PFSK-1 (cell line): Measurements from ENCODE around the gene SLC25A24.

Experiments used
- FOXP2 ChIP-seq: optimal IDR thresholded peaks from 2 replicates; pipeline ENCODE3; 2011; ENCODE audit warnings: borderline replicate concordance, control low read depth, inconsistent platforms; ENCODE audit not compliant: insufficient read depth; ENCODE audit errors: extremely low read length, extremely low read depth
- POLR2AphosphoS5 ChIP-seq: IDR thresholded peaks from 2 replicates; pipeline ENCODE4 v1.6.1; 2012; ENCODE audit warnings: low read depth, mild to moderate bottlenecking, control low read depth, low read length, moderate library complexity
- SIN3A ChIP-seq: IDR thresholded peaks from 2 replicates; pipeline ENCODE4 v1.6.1; 2012; ENCODE audit warnings: mild to moderate bottlenecking, low read length, moderate library complexity, borderline replicate concordance; ENCODE audit not compliant: insufficient read depth
- TAF1 ChIP-seq: IDR thresholded peaks from 2 replicates; pipeline ENCODE4 v1.6.1; 2012; ENCODE audit warnings: low read length, control low read depth, borderline replicate concordance; ENCODE audit not compliant: insufficient read depth
- TF ChIP-seq, protein P1 (sequence below), 2 experiments: IDR thresholded peaks; 2 replicates each; pipeline versions ENCODE4 v1.6.1 to v1.8.0; 2011 to 2012; ENCODE audit warnings: low read depth in 2 of 2, low read length in 2 of 2, control low read depth in 1 of 2, inconsistent platforms in 1 of 2, mild to moderate bottlenecking in 1 of 2, moderate library complexity in 1 of 2; ENCODE audit not compliant: insufficient read depth in 1 of 2

Gene SLC25A24

DNA sequence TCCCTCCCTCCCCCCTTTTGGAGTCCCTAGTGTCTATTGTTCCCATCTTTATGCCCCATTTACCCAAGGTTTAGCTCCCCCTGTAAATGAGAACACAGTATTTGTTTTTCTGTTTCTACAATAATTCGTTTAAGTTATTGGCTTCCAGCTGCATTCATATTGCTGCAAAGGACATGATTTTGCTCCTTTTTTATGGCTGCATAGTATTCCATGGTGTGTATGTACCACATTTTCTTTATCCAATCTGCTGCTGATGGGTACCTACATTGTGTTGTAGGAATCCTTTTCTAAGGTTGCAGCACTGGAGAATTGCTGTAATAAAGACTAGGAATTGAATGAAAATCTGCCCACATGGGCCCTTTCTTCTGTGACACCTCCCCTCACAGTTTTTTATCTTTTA lies 6.8 kb downstream of the SLC25A24 start:
- TF ChIP-seq, protein P1, sequence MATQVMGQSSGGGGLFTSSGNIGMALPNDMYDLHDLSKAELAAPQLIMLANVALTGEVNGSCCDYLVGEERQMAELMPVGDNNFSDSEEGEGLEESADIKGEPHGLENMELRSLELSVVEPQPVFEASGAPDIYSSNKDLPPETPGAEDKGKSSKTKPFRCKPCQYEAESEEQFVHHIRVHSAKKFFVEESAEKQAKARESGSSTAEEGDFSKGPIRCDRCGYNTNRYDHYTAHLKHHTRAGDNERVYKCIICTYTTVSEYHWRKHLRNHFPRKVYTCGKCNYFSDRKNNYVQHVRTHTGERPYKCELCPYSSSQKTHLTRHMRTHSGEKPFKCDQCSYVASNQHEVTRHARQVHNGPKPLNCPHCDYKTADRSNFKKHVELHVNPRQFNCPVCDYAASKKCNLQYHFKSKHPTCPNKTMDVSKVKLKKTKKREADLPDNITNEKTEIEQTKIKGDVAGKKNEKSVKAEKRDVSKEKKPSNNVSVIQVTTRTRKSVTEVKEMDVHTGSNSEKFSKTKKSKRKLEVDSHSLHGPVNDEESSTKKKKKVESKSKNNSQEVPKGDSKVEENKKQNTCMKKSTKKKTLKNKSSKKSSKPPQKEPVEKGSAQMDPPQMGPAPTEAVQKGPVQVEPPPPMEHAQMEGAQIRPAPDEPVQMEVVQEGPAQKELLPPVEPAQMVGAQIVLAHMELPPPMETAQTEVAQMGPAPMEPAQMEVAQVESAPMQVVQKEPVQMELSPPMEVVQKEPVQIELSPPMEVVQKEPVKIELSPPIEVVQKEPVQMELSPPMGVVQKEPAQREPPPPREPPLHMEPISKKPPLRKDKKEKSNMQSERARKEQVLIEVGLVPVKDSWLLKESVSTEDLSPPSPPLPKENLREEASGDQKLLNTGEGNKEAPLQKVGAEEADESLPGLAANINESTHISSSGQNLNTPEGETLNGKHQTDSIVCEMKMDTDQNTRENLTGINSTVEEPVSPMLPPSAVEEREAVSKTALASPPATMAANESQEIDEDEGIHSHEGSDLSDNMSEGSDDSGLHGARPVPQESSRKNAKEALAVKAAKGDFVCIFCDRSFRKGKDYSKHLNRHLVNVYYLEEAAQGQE (IDR thresholded peaks at IDR 0.05; ENCODE audit: insufficient read depth in 1 of 2, low read depth in 2 of 2, low read length in 2 of 2), result no peak
- TF ChIP-seq TAF1 (no peak), SIN3A (no peak), POLR2AphosphoS5 (no peak), FOXP2 (no peak)

GRCh38 chr1:108192581-108192980 lies 7.6 kb downstream of the SLC25A24 start:
- no peak for TF ChIP-seq FOXP2
- TF ChIP-seq, protein P1 (IDR thresholded peaks at IDR 0.05; ENCODE audit: insufficient read depth in 1 of 2, low read depth in 2 of 2, low read length in 2 of 2), result no peak

GRCh38 chr1:108190686-108191416 lies 9.3 kb downstream of the SLC25A24 start:
- TF ChIP-seq TAF1, result no peak

DNA sequence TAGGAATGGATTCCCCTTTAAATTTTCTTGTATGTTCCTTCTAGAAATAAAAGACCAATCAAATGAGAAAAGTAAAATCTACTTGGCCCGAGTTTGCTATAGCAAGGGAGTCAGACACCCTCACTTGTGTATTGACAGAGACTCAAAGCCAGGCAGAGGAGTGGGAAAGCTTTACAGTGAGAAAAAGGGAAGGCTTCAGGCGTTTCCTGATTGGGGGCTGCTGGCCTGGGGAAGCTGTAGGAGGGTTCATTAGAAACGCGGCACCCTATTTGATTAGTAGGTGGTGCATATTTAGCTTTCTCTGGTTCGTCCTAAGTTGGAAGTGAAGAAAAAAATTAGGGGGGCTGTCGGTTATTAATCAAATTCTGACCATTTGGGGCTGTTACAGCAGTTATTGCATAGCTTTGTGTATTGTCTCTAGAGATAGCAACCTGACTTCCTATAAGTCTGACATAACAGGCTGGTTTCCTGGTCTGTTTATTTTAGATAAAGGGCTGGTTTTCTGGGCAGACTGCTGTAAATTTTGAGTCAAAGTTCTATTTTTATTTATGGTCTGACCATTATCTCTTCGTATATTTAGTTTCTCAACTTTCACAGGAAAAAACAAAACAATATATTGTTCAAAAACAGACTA lies 10.0 kb downstream of the SLC25A24 start:
- no peak for TF ChIP-seq TAF1
- TF ChIP-seq FOXP2, result no peak
- no peak for TF ChIP-seq POLR2AphosphoS5

- TF ChIP-seq SIN3A (no peak), FOXP2 (no peak), POLR2AphosphoS5 (no peak), TAF1 (no peak)
- TF ChIP-seq, protein P1 (IDR thresholded peaks at IDR 0.05; ENCODE audit: insufficient read depth in 1 of 2, low read depth in 2 of 2, low read length in 2 of 2), result no peak
Observed at GRCh38 chr1:108188801-108189200, 11.3 kb downstream of the SLC25A24 start.

- no peak for TF ChIP-seq POLR2AphosphoS5
- TF ChIP-seq FOXP2, result no peak
- TF ChIP-seq, protein P1 (IDR thresholded peaks at IDR 0.05; ENCODE audit: insufficient read depth in 1 of 2, low read depth in 2 of 2, low read length in 2 of 2), result no peak
- no peak for TF ChIP-seq TAF1
- TF ChIP-seq SIN3A, result no peak
Observed at GRCh38 chr1:108182959-108183700, 17.0 kb downstream of the SLC25A24 start.
